DMS 273 (cell line): ENCODE measurements around the gene TBL1XR1.
"Not testable (repeated sequence)": the region's sequence is repeated elsewhere in the genome, so short reads cannot be mapped to it uniquely, and the experiment has no call there.

Source experiments
- DNase-seq: peaks from one replicate; lab custom pipeline; 2025; ENCODE audit not compliant: unreplicated experiment; lab: John Stamatoyannopoulos, UW

The TBL1XR1 gene

GRCh38 chr3:177144922-177145321 lies 52.4 kb downstream of the TBL1XR1 start:
- DNase-seq = no peak

- DNase-seq = peak; percentile 58
Measured at GRCh38 chr3:177141899-177142646, 55.2 kb downstream of the TBL1XR1 start.

GRCh38 chr3:177141471-177141870 lies 55.8 kb downstream of the TBL1XR1 start:
- peak; percentile 73 for DNase-seq

- not testable (repeated sequence) for DNase-seq
Measured at GRCh38 chr3:177139220-177139619, 58.1 kb downstream of the TBL1XR1 start.

DNA sequence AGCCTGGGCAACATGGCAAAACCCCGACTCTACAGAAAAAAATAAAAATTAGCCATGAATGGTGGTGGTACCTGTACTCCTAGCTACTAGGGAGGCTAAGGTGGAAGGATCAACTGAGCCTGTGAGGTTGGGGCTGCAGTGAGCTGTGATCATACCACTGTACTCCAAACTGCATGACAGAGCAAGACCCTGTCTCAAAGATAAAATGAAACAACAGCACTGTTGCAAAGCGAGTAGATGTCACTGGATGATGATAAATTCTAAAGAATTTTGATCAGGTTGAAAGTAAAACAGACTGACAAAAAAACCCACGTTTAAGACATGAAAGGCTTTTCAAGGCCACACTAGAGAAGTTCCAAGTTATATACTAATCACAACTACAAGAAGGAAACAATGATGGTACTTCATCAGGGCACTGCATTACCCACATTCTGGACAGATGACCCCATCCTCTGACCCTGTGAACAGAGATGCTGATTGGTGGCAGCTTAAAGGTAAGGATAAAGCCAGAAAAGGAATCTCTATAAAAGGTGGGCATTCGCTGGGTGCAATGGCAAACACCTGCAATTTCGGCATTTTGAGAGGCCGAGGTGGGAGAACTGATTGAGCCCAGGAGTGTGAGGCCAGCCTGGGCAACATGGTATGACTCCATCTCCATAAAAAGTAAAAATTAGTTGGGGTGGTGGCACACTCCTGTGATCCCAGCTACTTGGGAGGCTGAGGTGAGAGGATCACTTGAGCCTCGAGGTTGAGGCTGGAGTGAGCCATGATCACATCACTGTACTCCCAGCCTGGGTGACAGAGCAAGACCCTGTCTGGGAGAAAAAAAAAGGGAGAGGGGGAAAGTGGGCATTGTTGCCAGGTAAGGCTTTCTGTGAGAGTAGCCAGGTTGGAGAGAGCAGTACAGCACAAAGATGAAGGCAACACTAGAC lies 59.2 kb downstream of the TBL1XR1 start:
- DNase-seq = no peak

DNA sequence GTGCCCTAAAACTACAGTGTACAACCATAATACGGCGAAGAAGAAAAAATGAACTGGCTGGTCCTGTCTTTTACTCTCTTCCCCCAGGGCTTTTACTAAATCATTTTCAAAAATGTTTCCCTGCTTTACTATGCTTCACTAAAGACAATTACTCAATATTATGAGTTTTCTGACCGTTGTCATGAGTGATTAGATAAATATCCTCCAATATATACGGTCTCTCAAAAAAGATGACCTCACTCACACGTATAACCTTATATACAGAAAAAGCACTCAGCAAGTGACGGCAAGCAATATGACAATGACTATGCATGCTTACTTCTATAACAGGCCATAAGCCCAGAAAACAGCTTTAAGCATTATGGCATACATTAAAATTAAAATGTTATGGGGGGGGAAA lies 60.5 kb downstream of the TBL1XR1 start:
- DNase-seq = no peak

GRCh38 chr3:177135841-177136492 lies 61.3 kb downstream of the TBL1XR1 start:
- DNase-seq = no peak

DNA sequence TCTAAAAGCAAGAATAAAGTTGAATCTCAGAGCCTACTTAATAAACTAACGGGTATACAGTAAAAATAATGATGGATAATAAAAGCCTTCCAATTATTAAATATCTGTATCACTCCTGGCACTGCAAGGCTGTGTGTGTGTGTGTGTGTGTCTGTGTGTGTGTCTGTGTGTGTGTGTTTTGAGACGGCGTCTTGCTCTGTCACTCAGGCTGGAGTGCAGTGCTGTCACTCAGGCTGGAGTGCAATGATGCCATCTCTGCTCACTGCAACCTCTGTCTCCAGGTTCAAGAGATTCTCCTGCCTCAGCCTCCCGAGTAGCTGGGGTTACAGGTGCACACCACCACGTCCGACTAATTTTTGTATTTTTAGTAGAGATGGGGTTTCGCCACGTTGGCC lies 62.5 kb downstream of the TBL1XR1 start:
- no peak for DNase-seq

DNA sequence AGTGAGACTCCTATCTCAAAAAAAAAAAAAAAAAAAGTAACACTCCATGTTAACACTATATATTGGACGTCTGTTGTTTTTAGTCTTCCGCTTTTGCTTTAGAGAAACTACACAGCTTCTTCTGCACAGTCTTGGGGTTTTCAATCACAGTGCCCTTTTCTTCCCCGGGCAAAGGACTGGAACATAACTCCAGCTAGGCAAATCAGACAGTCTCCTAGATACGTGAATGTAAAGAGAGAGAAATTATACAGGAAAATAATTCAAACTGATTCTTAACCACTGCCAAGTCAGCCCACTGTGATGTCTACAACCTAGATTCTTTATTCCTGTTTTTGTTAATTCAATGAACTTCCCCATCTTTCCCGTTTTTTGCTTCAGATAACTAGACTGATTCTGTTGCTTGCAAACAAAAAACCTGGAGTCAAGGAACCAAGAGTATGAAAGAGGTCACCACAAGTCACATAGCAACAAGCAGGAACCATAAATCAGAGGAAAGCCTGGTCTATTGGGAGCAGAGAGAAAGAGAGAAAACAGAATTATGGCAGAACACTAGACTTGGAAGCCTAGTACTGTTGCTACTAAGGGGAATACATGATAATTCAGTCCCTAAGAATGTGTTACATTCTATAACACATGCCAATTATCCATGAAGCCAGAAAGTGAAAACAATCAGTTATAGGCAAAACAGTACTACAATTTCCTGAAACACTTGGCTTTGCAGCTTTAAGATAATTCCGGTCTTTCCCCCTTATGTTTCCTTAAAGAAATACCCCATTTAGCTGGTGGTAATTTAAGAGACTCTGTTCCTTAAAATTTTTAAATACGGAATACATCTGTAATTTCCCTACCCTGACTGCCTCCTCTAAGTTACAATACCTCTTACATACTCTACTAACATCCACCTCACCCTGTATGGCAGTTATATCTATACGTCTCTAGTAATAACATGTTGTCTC lies 63.1 kb downstream of the TBL1XR1 start:
- no peak for DNase-seq

- DNase-seq = peak; percentile 55
Measured at GRCh38 chr3:177131927-177132636, 65.2 kb downstream of the TBL1XR1 start.

DNA sequence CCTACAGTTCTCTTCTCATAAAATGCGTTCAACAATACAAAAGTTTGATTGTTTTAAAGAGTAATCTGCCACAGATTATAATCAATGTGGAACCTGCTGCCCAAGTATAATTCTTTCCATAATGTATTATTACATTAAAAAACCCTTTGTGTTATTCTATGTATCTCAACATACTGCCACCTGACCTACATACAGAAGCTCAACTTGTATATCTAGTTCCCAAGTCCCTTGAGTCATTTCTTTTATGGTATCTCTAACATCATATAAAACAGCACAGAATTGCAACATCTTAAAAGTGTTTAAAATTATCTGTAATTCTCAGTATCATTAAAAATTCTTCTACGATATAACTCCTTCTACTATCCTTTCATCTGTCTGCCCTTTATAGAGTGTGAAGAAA lies 70.3 kb downstream of the TBL1XR1 start:
- DNase-seq = no peak

DNA sequence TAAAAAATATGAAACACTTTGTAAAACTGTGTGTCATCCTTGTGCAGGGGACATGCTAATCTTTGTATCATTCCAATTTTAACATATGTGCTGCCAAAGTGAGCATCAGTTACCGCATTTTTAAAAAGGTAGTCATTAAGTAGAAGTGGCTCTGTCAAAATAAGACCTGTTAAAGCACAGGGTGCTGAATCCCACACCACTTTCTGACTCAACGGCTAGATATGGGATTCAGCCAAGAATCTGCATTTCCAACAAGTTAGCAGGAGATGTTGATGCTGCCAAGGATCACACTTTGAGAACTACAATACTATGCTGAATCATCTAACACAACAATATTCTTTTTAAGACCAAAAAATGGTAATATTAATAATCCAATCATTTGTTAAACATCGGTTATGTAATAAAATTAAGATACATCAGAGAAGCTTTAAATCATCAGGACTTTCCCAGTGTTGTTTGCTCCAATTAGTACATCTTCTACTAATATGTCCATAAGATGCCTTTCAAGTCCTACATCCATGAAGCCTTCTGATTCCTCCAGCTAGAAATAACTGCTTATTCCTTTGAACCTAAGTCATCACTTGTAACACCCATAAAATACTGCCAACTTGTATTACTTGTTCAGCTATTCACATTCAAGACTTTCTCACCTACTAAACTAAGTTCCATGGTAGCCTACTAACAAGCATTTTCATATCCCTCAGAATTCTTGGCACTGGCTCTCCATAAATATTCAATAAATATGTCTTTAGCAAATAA lies 71.1 kb downstream of the TBL1XR1 start:
- no peak for DNase-seq

DNA sequence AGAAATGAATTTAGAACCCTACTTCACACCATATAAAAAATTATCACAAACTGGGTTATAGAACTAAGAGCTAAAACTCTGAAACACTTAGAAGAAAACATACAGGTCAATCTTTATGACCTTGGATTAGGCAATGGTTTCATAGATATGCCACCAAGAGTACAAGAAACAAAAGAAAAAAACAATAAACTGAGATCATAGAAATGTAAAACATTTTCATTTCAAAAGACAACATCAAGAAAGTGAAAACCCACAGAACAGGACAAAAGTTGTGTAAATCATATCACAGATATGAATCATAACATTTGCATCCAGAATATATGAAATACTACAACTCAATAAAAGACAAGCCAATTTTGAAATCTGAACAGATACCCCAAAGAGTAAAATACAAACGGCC lies 72.4 kb downstream of the TBL1XR1 start:
- no peak for DNase-seq

DNA sequence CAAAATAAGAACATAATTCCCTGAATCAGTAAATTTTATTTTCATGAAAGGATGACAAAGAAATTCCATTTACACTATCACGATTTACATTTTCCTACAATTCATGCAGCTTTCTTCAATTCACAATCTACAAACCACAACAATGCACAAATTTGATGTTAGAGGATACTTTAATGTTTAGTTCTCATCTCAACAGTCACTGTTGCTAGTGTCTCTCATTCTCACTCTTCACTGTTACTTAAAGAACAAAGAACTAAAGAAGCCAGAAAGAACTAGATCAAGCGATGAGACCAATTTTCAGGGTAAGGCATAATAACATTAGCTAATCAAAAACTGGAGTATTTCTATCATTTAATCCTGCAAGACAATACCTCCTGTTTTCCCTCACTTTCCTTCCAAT lies 73.5 kb downstream of the TBL1XR1 start:
- no peak for DNase-seq

- DNase-seq = no peak
Measured at GRCh38 chr3:177122183-177122856, 75.0 kb downstream of the TBL1XR1 start.

GRCh38 chr3:177119829-177120228 lies 77.5 kb downstream of the TBL1XR1 start:
- no peak for DNase-seq

DNA sequence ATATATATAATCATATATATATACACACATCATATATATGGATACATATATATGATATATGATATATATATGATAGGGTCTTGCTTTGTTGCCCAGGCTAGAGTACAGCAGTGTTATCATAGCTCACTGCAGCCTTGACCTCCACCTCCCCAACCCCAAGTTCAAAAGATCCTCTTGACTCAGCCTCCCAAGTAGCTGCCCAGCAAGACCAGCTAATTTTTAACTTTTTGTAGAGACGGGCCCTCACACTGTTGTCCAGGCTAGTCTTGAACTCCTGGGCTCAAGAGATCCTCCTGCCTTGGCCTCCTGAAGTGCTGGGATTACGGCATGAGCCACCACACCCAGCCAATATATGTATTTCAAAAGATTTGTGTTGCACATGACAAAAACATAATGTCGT lies 83.0 kb downstream of the TBL1XR1 start:
- no peak for DNase-seq

DNA sequence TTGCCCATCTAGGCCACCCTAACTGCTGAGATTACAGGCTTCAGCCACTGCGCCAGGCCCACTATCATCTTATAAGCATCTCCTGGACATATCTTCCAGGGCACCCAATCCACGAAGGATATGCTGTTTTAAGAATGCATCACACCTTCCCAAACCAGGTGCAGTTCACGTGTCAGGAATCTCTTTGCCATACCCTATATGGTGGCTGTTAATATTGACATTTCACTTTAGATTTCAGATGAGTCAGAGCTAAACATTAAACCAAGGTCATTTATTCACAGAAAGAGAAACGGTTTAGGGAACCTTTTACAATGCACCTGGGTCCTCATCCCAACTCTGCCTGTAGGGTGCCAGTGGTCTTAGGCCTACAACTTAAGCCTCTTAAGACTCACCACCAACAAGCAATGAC lies 85.7 kb downstream of the TBL1XR1 start:
- DNase-seq = no peak

GRCh38 chr3:177110895-177111294 lies 86.4 kb downstream of the TBL1XR1 start:
- no peak for DNase-seq
